ENCODE measurements around the gene TENT5A.
"Not testable (repeated sequence)": the region's sequence is repeated elsewhere in the genome, so short reads cannot be mapped to it uniquely, and the experiment has no call there.

The TENT5A gene

GRCh38 chr6:81752084-81752920 lies at the start of gene TENT5A:
TENT5A (minus strand) TSS chr6:81752681; CDS start chr6:81752141, 540 bp downstream.
- peak; percentile 99 for DNase-seq

DNA sequence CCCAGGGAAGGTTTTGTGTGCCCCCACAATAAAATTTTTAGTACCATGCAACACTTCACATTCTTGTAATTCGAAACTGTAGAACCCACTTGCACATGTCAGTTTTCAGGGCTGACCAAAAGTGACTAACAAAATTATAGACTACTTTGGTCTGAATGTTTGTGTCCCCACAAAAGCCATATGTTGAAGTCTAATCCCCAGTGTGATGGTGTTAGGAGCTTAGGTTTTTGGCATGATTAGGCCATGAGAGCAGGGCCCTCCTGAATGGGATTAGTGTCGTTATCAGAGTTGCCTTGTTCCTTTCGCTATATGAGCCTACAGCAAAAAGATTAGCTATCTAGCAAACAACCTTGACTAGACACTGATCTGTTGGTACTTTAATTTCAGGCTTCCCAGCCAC lies 49.0 kb upstream of the TENT5A start:
- DNase-seq: no peak

GRCh38 chr6:81800666-81801065 lies 48.2 kb upstream of the TENT5A start:
- no peak for DNase-seq

GRCh38 chr6:81799323-81799722 lies 46.8 kb upstream of the TENT5A start:
- no peak for DNase-seq

GRCh38 chr6:81797591-81797990 lies 45.1 kb upstream of the TENT5A start:
- no peak for DNase-seq

- no peak for DNase-seq
These were observed 43.4 kb upstream of the TENT5A start for GRCh38 chr6:81795890-81796289.

- no peak for DNase-seq
These were observed 41.5 kb upstream of the TENT5A start for GRCh38 chr6:81793821-81794475.

GRCh38 chr6:81792826-81793225 lies 40.3 kb upstream of the TENT5A start:
- DNase-seq: no peak

DNA sequence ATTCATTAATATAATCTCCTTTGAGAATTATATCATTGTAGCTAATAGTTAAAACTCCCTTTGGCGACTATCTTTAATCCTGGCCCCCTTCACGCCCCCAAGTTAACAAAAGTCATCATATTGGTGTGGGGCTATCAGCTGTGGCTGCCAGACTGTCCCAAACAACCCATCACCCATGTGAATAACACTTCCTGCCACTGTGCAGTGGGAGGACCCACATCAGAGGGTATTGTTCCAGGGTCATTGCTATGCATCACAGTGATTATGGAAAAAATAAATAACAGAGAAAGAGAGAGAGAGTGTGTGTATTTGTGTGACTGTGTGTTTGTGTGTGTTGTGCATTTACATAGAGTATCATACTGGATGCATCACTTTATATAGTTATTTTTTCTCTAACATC lies 39.3 kb upstream of the TENT5A start:
- no peak for DNase-seq

GRCh38 chr6:81790034-81790433 lies 37.6 kb upstream of the TENT5A start:
- no peak for DNase-seq

DNA sequence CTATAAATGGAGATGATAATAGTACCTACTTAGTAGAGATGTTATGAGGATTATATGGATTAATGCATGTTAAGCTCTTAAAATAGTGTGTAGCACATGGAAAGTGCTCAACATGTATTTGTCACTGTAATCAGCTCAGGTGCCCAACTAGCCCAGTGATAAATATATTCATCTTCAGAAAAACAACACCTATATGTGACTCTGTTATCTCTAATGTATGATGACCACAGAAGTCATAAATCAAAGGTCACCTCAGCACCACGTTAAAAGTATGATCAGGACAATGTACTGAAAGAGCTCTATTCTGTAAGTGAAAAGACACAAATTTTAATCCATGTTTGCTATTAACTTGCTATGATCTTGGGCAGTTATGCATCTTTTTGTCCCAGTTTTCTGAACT lies 36.8 kb upstream of the TENT5A start:
- no peak for DNase-seq

DNA sequence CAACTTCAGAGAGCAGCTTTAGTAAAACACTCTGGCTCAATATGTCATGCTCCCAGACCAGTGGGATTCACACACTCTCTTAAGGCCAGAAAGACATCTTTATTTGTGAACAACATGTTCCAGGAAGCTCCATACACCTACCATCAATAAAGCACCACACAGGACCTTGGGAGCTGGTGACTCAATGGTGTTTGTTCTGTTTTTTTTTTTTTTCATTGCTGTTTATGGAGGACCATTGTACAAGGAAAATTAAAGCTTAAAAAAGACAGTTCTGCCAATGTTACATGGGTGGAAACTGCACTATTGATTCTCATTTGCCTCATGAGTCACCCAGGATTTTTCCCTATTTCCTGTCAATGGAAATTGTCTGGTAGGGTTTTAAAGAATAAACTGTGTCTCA lies 36.3 kb upstream of the TENT5A start:
- DNase-seq: no peak

DNA sequence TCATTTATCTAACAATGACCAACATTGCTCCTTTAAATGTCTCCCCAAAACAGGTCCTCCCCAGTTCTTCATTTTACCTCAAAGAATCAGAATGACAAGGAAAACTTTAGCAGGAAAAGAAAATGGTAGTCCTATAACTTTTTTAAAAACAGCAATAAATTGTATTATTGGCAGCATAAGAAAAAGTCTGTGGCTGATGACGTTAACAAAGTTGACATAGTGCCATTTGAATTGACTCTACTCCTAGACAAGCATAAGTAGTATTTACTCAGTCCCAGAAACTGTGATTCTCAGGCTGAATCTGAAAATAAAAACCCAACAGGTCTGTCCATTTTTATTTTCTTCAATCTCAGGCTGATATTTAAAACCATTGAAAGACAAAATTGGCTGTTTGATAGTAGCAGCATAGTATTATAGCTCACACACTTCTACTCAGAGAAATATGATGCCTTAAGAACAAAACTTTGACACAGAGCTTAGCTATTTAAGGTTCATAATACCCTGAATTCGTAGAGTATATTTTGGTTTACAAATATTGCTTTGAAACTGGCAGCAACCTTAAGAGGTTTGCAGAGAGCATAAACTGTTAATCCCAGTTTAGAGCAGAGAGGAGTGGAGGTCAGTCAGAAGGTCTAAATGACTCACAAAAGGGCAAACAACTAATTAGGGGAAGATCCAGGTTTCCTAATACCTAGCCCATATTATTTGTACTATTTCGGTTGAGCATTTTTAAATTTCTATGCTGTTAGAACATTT lies 35.0 kb upstream of the TENT5A start:
- DNase-seq: peak; percentile 76

DNA sequence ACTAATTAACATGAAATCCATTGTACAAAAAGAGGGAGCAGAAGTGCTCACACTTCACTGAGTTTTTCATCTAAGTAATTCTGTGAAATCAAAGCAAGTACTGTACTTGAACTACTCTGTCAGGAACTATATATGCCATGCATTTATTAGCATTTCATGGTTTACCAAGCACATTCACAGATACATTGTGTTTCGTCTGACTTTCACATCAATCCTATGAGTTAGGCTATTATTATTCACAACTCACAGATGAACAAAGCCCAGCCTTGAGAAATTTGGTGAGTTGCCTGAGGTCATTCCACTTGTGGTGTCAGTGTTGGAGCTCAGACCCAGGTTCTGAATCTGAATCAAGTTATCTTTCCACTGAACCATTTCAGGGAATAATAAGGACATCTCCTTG lies 33.7 kb upstream of the TENT5A start:
- no peak for DNase-seq

DNA sequence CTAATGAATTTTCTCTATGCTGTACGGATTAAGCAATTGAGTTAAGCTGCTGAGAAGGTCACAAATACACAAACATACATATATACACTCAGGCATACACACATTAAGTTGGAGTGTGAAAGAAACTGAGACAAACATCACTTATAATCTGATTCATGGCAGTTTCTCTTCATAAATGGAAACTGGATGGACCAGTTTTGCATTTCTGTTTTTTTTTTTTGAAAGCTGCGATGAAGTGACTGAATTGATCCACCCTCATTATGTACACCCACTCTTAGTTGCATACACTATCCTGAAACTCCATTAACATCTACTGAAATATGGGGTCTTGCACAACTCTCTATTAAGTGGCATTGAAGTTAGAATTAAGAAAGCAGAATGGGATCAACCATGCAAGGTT lies 32.9 kb upstream of the TENT5A start:
- peak; percentile 59 for DNase-seq

GRCh38 chr6:81783893-81784292 lies 31.4 kb upstream of the TENT5A start:
- DNase-seq: no peak

DNA sequence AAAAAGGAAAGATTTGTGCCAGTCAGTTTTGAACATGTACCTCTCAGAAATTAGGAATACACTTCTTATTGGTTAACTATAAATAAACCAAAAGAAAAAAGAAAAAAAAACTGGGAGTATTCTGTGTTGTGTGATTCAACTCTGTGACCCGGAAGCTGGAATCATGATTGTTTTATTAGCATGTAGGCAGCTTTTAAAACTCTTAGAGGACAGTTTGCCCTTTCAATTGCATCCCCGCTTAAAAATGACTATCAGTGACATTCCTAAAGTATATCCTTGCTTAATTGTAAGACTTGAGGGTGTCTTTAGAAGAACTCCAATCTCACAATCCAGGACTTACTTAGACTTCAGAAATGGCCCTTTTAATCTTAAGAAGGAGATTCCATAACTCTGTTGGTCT lies 29.1 kb upstream of the TENT5A start:
- DNase-seq: no peak

DNA sequence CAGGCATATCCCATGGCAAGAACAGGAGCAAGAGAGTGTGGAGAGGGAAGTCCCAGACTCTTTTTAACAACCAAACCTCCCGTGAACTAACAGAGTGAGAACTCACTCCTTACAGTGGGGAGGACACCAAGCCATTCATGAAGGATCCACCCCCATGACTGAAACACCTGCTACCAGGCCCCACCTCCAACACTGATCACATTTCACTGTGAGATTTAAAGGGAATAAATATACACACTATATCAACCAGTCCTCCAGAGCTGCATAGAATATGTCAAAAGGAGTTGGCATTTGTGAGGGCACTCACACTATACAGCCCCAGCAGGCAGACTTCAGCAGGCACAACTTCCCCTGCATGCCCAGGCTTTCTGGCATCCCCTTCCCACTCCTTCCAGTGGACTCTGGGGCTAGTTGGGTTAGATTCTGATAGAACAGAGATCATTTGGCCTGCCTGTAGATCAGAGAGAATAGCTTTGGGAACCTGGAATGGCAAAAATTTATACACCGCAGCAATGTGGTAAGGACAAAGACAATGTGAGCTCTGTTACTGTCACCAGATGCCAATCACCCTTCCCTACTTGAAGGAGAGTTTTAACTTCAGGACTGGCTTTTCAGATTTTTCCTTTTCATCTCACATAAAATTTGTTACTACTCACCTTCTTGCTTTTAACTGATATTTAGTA lies 25.2 kb upstream of the TENT5A start:
- DNase-seq: no peak

- DNase-seq: not testable (repeated sequence)
These were observed 23.7 kb upstream of the TENT5A start for GRCh38 chr6:81776219-81776618.

DNA sequence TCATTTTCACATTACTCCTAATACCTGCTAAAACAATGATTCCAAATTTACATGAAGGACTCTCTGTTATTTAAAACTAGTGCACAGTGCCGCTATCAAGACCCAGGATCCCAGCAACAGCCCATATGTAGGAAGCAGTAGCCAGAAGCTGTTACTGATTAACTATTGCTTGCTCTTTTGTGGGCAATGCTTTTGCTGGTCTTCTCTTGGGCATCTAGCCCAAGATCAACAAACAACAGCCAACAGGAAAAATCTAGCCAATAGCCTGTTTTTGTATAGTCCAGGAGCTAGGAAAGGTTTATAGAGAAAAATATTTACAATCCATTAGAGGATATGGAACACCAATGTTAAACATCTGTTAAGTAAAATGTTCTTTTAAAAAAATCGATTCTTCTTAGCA lies 22.1 kb upstream of the TENT5A start:
- DNase-seq: peak; percentile 73

DNA sequence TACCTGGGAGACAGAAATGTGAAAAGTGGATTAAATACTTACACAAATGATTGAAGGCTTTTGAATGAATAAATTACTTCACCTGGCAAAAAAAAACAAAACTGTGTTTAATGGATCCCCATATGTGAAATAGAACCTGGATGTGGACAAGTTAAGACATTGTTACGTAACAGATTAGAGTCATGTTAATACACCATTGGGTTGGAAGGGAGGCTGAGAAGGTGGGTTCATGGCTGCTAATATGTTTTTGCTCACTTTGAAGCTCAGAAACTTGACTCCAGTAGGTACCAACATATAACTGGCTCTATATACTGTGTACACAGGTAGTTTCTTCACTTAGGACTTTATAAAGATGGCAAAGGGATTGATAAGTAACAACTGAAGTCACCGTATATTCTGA lies 21.4 kb upstream of the TENT5A start:
- no peak for DNase-seq

DNA sequence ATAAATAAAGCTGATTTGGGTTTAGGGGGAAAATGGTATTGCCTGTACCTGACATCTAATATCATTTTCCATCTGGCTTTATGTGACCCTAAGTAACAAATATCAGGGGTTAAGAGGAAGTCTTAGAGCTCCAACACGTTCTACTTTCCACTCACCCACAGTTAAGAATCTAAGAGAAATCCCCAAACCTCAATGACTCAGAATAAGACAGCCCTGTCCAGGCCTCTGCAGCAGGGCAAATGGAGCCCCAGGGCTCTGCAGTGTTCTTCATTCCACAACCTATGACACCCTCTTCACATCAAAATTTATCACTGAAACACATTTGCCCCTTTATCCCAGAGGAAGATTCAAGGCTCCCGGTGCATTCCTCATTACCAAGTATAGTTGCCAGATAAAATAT lies 20.3 kb upstream of the TENT5A start:
- no peak for DNase-seq

DNA sequence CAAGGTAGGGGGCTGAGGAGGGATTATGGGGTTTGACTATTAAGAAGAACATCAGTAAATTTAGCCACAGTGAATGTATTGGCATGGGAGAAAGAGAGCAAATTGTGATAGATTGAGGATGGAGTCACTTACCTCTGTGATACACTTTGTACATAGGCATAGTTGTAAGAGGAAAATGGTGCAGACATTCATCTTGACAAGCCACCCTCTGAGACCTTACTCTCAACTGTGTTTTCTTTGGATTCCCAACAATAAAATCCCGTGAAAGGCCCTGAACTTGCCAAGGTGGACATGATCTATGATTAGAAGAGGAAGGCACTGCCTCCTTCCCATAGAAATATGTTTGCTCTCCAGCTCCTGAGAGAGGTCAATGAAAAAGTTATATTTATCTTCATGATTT lies 18.6 kb upstream of the TENT5A start:
- no peak for DNase-seq

All from NCI-H774 (cell line).